ENCODE measurements around the gene PRKAG2.
"Not testable (repeated sequence)": the region's sequence is repeated elsewhere in the genome, so short reads cannot be mapped to it uniquely, and the experiment has no call there.

The PRKAG2 gene

GRCh38 chr7:151882734-151883133 is 5.8 kb upstream of the PRKAG2 start:
- TF ChIP-seq CTCF (IDR thresholded peaks at IDR 0.05; ENCODE audit: low read depth, low read length) = no peak
- no peak overlapping the region for H3K4me3 ChIP-seq (ENCODE audit: low read depth, low read length)

- no peak overlapping the region for H3K4me3 ChIP-seq (ENCODE audit: low read depth, low read length)
- TF ChIP-seq CTCF (IDR thresholded peaks at IDR 0.05; ENCODE audit: low read depth, low read length) = no peak
These were observed 3.8 kb upstream of the PRKAG2 start for GRCh38 chr7:151880688-151881087.

DNA sequence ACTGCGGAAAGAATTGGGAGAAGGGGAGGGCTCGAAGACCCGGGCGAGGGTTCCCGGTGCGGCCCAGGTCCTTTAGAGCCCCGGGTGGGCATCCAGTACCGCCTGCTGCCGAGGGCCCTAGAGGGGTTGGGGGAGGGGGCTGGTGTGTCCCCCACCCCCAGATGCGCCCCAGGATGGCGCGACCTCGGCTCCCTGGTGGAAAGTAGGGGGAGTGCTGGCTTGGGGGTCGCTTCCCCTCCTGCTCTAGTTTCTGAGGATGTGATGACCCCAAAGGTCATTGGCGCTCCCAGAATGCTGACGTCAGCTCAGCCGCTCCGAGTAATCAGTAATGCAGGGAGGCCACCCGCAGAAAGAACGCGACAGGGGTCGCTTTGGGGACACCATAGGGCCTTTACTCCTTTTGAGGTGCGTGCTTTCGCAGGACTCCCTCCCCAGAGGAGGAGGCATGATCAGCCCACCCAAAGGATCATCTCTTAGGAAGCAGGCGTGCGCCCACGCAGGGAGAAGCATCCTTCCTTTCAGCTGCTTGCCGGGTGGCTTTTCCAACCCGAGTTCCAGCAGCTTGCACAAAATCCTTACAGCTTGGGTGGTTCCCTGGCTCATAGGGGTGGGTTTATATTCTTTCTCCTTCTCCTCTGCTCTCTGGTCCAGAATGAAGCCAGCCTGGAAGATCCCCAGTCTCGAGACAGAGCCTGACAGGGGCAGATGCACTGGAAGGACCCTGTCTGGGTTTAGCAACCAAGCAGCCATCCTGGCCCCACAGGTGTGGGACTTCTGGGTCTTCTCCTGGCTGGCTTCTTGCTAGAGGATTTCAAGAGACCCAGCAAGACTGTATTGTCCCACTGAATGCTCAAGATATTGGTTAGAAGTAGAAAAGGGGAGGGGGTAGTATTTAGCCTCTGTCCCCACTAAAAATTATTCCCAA is 1.3 kb upstream of the PRKAG2 start:
- TF ChIP-seq CTCF (IDR thresholded peaks at IDR 0.05; ENCODE audit: low read depth, low read length) = no peak
- no peak overlapping the region for H3K4me3 ChIP-seq (ENCODE audit: low read depth, low read length)

- no peak for TF ChIP-seq CTCF (IDR thresholded peaks at IDR 0.05; ENCODE audit: low read depth, low read length)
- peak overlapping the region; percentile 60 for H3K4me3 ChIP-seq (ENCODE audit: low read depth, low read length)
These were observed 695 bp downstream of the PRKAG2 start for GRCh38 chr7:151875942-151876898.

- not testable (repeated sequence) for H3K4me3 ChIP-seq (ENCODE audit: low read depth, low read length)
These were observed 2.4 kb downstream of the PRKAG2 start for GRCh38 chr7:151874479-151874878.

DNA sequence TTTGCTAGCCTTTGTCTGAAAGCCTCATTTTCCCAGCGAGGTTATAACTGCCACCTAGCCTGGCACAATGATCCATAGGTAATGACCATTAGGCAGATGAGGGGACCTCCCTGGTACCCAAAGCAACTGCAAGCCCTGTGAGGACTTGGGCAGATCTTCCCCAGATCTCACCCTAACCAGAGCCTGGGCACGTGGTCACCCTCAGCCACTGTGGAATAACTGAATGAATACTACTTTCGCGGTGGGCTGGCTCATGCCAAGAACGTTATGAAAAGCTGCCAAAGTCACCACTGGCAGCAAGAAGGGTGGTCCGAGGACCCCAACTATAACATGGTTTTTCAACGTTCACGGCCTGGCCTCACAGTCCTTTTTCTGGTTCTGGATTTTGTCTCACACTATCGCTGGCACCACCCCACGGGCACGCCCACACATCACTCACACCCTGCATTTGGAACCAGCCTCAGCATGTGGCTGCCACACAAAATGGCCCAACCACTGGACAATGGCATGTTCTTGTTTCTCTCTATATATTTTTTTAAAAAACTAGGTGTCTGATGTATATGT is 3.4 kb downstream of the PRKAG2 start:
- no peak overlapping the region for H3K4me3 ChIP-seq (ENCODE audit: low read depth, low read length)
- no peak for TF ChIP-seq CTCF (IDR thresholded peaks at IDR 0.05; ENCODE audit: low read depth, low read length)

- no peak for TF ChIP-seq CTCF (IDR thresholded peaks at IDR 0.05; ENCODE audit: low read depth, low read length)
- no peak overlapping the region for H3K4me3 ChIP-seq (ENCODE audit: low read depth, low read length)
These were observed 4.1 kb downstream of the PRKAG2 start for GRCh38 chr7:151872531-151873401.

Data from WI38 (cell line).